ENCODE measurements around the gene CPNE4.

Gene CPNE4

GRCh38 chr3:131550562-131551465 lies 484.0 kb downstream of the CPNE4 start:
- no peak overlapping the region for H3K4me3 ChIP-seq (ENCODE audit: low read depth, low read length)
- DNase-seq (ENCODE audit: low read depth), result no peak
- TF ChIP-seq, protein P1, sequence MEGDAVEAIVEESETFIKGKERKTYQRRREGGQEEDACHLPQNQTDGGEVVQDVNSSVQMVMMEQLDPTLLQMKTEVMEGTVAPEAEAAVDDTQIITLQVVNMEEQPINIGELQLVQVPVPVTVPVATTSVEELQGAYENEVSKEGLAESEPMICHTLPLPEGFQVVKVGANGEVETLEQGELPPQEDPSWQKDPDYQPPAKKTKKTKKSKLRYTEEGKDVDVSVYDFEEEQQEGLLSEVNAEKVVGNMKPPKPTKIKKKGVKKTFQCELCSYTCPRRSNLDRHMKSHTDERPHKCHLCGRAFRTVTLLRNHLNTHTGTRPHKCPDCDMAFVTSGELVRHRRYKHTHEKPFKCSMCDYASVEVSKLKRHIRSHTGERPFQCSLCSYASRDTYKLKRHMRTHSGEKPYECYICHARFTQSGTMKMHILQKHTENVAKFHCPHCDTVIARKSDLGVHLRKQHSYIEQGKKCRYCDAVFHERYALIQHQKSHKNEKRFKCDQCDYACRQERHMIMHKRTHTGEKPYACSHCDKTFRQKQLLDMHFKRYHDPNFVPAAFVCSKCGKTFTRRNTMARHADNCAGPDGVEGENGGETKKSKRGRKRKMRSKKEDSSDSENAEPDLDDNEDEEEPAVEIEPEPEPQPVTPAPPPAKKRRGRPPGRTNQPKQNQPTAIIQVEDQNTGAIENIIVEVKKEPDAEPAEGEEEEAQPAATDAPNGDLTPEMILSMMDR (IDR thresholded peaks at IDR 0.05; ENCODE audit: low read depth, low read length, missing control alignments), result no peak

DNA sequence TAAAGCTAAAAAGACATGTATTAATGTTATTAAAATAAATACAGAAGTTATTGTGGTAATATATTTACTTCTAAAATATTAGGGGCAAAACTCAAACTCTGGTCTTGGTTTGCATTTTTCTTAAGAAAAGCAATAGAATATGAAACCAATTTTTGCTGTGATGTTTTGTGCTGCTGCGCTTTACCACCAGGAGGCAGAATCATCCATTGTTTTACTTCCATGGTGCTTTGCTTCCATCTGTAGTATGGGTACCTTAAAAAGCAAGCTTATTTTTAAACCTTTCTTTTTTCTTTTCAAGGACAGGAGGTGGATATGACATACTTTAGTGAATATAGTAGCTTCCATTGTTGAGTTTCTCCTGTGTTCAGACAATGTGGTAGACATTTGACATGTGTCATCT lies 485.5 kb downstream of the CPNE4 start:
- peak; percentile 12 for DNase-seq (ENCODE audit: low read depth)
- no peak overlapping the region for H3K4me3 ChIP-seq (ENCODE audit: low read depth, low read length)

DNA sequence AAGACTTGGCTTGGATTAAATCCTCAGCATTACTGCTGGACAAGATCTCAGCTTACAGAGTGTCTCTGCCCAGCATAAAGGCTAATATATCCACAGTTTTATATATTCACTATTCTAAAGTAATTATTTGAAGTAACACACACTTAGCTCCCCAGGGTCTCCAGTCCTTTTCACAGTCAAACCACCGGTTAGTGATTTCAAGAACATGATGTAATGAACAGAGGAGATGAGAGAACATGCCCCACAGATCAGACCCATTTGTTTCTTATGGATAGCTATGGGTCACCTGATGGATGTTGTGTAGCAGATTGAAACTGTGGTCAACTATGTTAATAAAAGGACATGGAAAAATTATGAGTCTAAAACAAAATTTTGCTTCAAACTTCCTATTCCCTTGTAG lies 487.2 kb downstream of the CPNE4 start:
- TF ChIP-seq, protein P1 (IDR thresholded peaks at IDR 0.05; ENCODE audit: low read depth, low read length, missing control alignments), result no peak
- no peak for DNase-seq (ENCODE audit: low read depth)
- no peak overlapping the region for H3K4me3 ChIP-seq (ENCODE audit: low read depth, low read length)

More for the DNA sequence above, 485.5 kb downstream of the CPNE4 start:
- TF ChIP-seq, protein P1 (IDR thresholded peaks at IDR 0.05; ENCODE audit: low read depth, low read length, missing control alignments), result peak; percentile 76

DNA sequence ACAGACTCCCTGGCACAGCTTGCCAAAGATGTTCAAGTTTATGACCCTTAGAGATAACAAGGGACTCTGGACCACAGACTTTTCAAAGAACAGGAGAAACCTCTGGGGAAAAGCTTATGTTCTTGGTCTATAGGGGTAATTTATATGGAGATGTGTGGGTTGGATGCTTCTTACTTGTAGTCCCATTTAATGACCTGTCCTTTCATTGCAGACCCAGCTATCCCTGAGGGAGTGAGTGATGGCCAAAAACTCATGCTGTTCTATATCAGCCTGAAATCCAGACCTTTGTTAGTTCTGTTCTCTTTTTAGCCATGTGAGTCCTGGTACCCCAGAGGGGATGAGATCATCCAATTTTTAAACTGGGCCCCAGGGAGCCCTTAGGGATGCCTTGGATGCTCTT lies 488.4 kb downstream of the CPNE4 start:
- H3K4me3 ChIP-seq (ENCODE audit: low read depth, low read length), result no peak overlapping the region
- DNase-seq (ENCODE audit: low read depth), result no peak
- TF ChIP-seq, protein P1 (IDR thresholded peaks at IDR 0.05; ENCODE audit: low read depth, low read length, missing control alignments), result no peak

DNA sequence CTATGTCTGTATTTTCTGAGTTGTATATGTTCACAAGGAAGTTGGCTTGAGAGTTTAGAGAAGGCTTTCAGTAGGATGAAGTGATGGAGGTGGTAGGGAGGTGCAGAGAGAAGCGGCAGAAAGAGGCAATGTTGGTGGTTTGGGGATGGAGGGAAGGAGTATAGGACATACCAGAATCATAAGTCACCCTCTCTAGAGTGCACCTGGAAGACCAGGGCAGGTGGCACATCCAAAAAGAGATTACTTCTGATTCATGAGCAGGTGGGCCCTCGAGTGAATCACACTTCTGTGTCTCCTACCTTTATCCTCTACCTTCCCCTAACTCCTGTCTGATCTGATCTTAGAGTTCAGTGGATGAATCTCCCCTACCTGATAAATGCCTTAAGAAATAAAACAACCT lies 490.3 kb downstream of the CPNE4 start:
- DNase-seq (ENCODE audit: low read depth), result no peak

GRCh38 chr3:131543714-131544113 lies 491.1 kb downstream of the CPNE4 start:
- TF ChIP-seq, protein P1 (IDR thresholded peaks at IDR 0.05; ENCODE audit: low read depth, low read length, missing control alignments), result no peak
- H3K4me3 ChIP-seq (ENCODE audit: low read depth, low read length), result no peak overlapping the region
- DNase-seq (ENCODE audit: low read depth), result no peak

More for the DNA sequence above, 490.3 kb downstream of the CPNE4 start:
- no peak overlapping the region for H3K4me3 ChIP-seq (ENCODE audit: low read depth, low read length)
- TF ChIP-seq, protein P1 (IDR thresholded peaks at IDR 0.05; ENCODE audit: low read depth, low read length, missing control alignments), result no peak

DNA sequence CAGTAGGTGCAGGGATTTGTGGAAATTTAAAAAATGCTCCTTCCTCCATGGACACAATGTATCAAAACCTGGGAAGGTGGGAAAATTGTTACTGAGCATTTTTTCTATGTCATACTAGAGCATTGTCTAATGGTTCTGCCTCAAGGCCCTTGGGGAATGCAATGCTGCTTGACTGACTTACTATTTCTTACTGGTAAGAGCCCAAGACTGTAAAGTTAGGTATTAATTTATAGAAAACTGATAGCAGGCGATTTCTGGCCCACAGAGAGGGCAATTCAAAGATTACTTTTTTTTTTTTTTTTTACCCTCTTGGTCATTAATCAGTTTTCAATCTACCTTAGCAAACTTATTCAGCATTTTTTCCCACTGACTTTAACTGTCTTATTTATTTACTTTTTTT lies 493.5 kb downstream of the CPNE4 start:
- DNase-seq (ENCODE audit: low read depth), result no peak
- no peak overlapping the region for H3K4me3 ChIP-seq (ENCODE audit: low read depth, low read length)
- TF ChIP-seq, protein P1 (IDR thresholded peaks at IDR 0.05; ENCODE audit: low read depth, low read length, missing control alignments), result no peak
